Measurements from ENCODE around the gene PHLDB2.

DNA sequence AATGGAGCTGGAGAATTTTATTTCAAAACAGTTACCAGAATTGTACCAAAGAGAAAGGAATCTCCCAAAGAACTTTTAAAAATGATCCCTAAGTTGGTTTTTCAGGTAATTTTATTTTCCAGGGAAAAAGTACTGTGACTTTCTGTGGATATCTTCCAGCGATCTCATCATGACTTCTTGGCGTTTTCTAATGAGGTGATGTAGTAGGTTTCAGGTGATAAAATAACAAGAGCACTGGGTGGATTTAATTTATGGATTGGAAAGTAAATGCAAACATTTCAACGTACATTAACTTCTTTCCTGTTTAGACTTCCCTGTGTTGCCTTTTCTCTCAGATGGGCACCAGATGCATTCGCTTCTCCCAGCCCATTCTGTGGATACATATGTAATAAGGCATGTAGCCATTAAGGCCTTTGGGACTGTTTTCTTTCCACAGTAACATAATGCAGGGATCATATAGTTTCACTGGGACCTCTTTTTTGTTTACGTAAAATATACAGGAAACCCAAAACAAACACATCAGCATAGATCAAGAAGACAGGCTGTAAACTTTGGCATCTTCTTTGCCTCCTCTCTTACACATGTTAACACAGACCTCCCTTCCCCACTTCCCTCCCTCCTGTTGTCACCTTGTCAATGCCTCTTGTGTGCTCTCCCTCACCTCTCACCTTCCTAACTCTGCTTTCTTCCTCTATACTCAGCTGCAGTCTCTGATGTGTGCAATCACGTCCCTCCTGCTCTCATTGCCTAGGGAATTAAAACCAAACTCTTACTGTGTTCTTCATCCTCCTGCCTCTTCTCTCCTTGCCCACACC lies 13.0 kb downstream of the PHLDB2 start:
- TF ChIP-seq TARDBP (IDR thresholded peaks at IDR 0.05): no peak
- no peak for TF ChIP-seq NFRKB (IDR thresholded peaks at IDR 0.05)
- no peak for TF ChIP-seq HDGF (IDR thresholded peaks at IDR 0.05; ENCODE audit: borderline replicate concordance)
- no peak for TF ChIP-seq FOXM1 (IDR thresholded peaks at IDR 0.05; ENCODE audit: borderline replicate concordance)
- no peak for TF ChIP-seq ZNF384 (IDR thresholded peaks at IDR 0.05)
- no peak for TF ChIP-seq SUZ12 (IDR thresholded peaks at IDR 0.05)

Data from HEK293T (cell line).